T-cell (primary cell): ENCODE results near the gene PDHX. TPM values are rescaled to one million over a fixed set of nuclear protein-coding genes. Genes with fewer than 3 reads are reported as not detected.

ENCODE experiments used
- ATAC-seq, 4 experiments: fragments of 200-7000 bp in 3 of 4; fragments of 150-1000 bp in 1 of 4; cut with Tn5 transposase; replicated peaks in 1 of 4; 1 replicate in 3 of 4; 2 replicates in 1 of 4; pipeline ENCODE4 v1.10.0; 2021; ENCODE audit warnings: moderate library complexity in 3 of 4, mild to moderate bottlenecking in 2 of 4, moderate number of reproducible peaks in 1 of 4
- CTCF ChIA-PET, 2 donors: fragments of 300-600 bp; sonication (Branson Sonifier 250); formaldehyde crosslinking; loops; one replicate each; lab custom pipeline; 2022; ENCODE audit warnings: antibody characterized with exemption in 2 of 2; lab: Charles Lee
- POLR2A ChIA-PET, 2 donors: fragments of 300-600 bp; sonication (Branson Sonifier 250); formaldehyde crosslinking; loops; one replicate each; lab custom pipeline; 2022; ENCODE audit warnings: antibody characterized with exemption in 2 of 2; lab: Charles Lee
- DNase-seq, 35 experiments: peaks; one replicate each; pipeline versions ENCODE4 v3.0.0 to v3.0.0-alpha.2; 2013 to 2023
- H3K27ac ChIP-seq: one replicate; pipeline ENCODE4 v1.5.1; 2013; ENCODE audit warnings: low read length
- H3K27me3 ChIP-seq, 2 experiments: replicated peaks in 1 of 2; 1 replicate in 1 of 2; 2 replicates in 1 of 2; pipeline versions ENCODE4 v1.6.1 to v1.7.0; 2013; ENCODE audit warnings: low read length in 1 of 2, mixed read lengths in 1 of 2; ENCODE audit not compliant: control insufficient read depth in 2 of 2, insufficient read depth in 2 of 2; ENCODE audit errors: extremely low read depth in 1 of 2
- H3K36me3 ChIP-seq, 2 donors: 1 replicate in 1 of 2; 2 replicates in 1 of 2; pipeline versions ENCODE4 v1.6.1 to v1.7.0; 2013; ENCODE audit warnings: low read length in 1 of 2; ENCODE audit not compliant: control insufficient read depth in 2 of 2, insufficient read depth in 1 of 2; ENCODE audit errors: extremely low read depth in 1 of 2
- H3K4me1 ChIP-seq, 2 experiments: 1 replicate in 1 of 2; 2 replicates in 1 of 2; pipeline versions ENCODE4 v1.6.1 to v1.7.0; 2013; ENCODE audit warnings: low read length in 2 of 2, mixed read lengths in 1 of 2; ENCODE audit not compliant: insufficient read depth in 2 of 2, control insufficient read depth in 1 of 2; ENCODE audit errors: extremely low read depth in 1 of 2
- H3K4me3 ChIP-seq, 2 donors: 1 replicate in 1 of 2; 2 replicates in 1 of 2; pipeline versions ENCODE4 v1.5.1 to v1.7.0; 2013; ENCODE audit warnings: mild to moderate bottlenecking in 2 of 2, low read length in 1 of 2, moderate library complexity in 1 of 2; ENCODE audit not compliant: control insufficient read depth in 1 of 2; ENCODE audit errors: extremely low read depth in 1 of 2
- H3K9me3 ChIP-seq: 2 replicates; pipeline ENCODE4 v1.7.0; 2013
- H3K27ac Mint-ChIP-seq, 2 donors: one replicate each; pipeline ENCODE4 v1.8.0; 2020 to 2021; ENCODE audit warnings: mild to moderate bottlenecking in 2 of 2, mixed read lengths in 2 of 2
- H3K27me3 Mint-ChIP-seq, 2 donors: one replicate each; pipeline ENCODE4 v1.8.0; 2021 to 2022; ENCODE audit warnings: mixed read lengths in 2 of 2
- H3K36me3 Mint-ChIP-seq: one replicate; pipeline ENCODE4 v1.8.0; 2021; ENCODE audit warnings: mixed read lengths
- H3K4me1 Mint-ChIP-seq, 3 donors: one replicate each; pipeline ENCODE4 v1.8.0; 2020 to 2022; ENCODE audit warnings: mixed read lengths in 3 of 3, mild to moderate bottlenecking in 1 of 3
- H3K4me3 Mint-ChIP-seq, 3 donors: one replicate each; pipeline ENCODE4 v1.8.0; 2020 to 2022; ENCODE audit warnings: mild to moderate bottlenecking in 3 of 3, mixed read lengths in 3 of 3, moderate library complexity in 3 of 3
- H3K9me3 Mint-ChIP-seq, 3 donors: one replicate each; pipeline ENCODE4 v1.8.0; 2020 to 2022; ENCODE audit warnings: mixed read lengths in 3 of 3
- WGBS: methylation state at CpG from one replicate; pipeline ENCODE4 v1.1.5; 2013; ENCODE audit warnings: missing lambda C conversion rate; ENCODE audit not compliant: insufficient coverage; 5-methylcytosine and 5-hydroxymethylcytosine counted together
- total RNA-seq, 35 experiments: library from RNA in 6 of 35; stranded (reverse) in 6 of 35; fragments of 120-200 nt in 1 of 35; gene quantifications; one replicate each; pipeline versions ENCODE4 v1.2.1 to v1.2.4 and lab custom pipeline; 2013 to 2026

Gene PDHX
- total RNA-seq, 5 donors from 2014 or later (not counting 1 experiment from before 2014, with no cell fraction given) = 21.7 to 36.4 (median 26.1) TPM

DNA sequence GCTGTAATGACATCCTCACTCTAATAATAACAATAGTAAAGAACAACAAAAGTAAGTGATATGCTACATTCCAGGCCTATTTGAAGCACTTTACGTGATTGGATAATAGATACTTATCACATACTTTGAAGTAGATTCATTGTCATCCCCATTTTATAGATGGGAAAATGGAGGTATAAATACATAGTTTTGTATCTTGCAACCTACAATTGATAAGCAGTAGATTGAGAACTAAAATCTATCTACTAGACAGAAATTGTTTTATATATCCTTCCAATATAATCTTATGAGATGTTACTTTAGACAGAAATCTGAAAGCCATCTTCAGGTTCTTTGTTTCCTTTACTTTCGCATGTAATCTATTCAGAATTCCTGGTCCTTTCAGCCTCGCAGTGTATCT is 118.0 kb downstream of the PDHX start:
- Mint-ChIP-seq H3K27me3 (no peaks in the 10 kb centered on the region), H3K36me3 (no peaks in the 10 kb centered on the region), H3K27ac (no peak overlapping the region), H3K4me3 (no peak overlapping the region), H3K4me1 (peaks cover 39 to 74% (median 62%) of the 10 kb centered on the region in 3 donors), H3K9me3 (no peaks in the 10 kb centered on the region)
- POLR2A ChIA-PET = no interaction called here
- peaks cover 15 to 16% of the 10 kb centered on the region in 2 experiments for H3K4me1 ChIP-seq
- H3K27ac ChIP-seq = no peak overlapping the region
- H3K36me3 ChIP-seq = no peaks in the 10 kb centered on the region
- ATAC-seq (no peak), DNase-seq (no peak)
- CTCF ChIA-PET = interaction anchor here in 1 of 2 donors (0.6 kb wide), 1 partner anchor 148 kb away, joined by 3 read pairs; no protein-coding TSS in a partner anchor
- no peaks in the 10 kb centered on the region for H3K27me3 ChIP-seq
- WGBS = no CpG with 5 or more reads among the region's 3 CpGs
- no peak overlapping the region for H3K4me3 ChIP-seq
- no peaks in the 10 kb centered on the region for H3K9me3 ChIP-seq

DNA sequence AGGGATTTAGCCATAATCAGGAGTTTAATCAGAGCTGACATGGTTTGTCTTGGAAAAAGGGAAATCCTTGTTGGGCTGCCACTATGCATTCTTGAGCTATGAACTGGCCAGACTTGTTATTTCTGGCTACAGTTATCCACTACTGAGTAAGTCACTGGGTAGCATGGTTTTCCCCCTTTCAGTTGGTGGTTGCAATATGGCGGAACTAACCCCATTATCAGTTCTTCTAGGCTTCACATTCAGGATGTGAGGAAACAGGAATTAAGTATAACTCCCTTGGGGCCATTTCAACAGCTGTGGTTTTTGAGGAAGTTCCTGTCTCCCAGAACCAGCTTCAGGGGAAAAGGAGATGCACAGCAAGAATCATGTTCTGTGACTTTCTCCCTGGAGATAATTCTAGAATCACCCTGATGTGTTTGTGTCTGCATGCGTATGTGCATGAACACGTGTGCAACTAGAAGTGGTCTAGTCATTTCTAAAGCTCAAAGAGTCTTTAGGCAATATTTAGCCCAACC is 119.5 kb downstream of the PDHX start:
- ChIA-PET POLR2A (interaction anchor here (0.6 to 1.2 kb wide), 2 partner anchors 11 to 22 kb away, joined by 3 read pairs; no protein-coding TSS in a partner anchor), CTCF (interaction anchor here in 1 of 2 donors (0.6 to 0.9 kb wide), 2 partner anchors 35 to 356 kb away, joined by 3 to 4 read pairs; no protein-coding TSS in a partner anchor)
- Histone ChIP-seq H3K27me3 (no peaks in the 10 kb centered on the region), H3K4me3 (no peak overlapping the region), H3K27ac (no peak overlapping the region), H3K4me1 (peaks cover 10 to 20% of the 10 kb centered on the region in 2 experiments), H3K36me3 (no peaks in the 10 kb centered on the region), H3K9me3 (no peaks in the 10 kb centered on the region)
- WGBS = 100% methylated on average over 1 of the region's 3 CpGs
- Mint-ChIP-seq H3K9me3 (no peaks in the 10 kb centered on the region), H3K4me3 (no peak overlapping the region), H3K27me3 (no peaks in the 10 kb centered on the region), H3K4me1 (peaks cover 38 to 74% (median 61%) of the 10 kb centered on the region in 3 donors), H3K27ac (no peak overlapping the region), H3K36me3 (no peaks in the 10 kb centered on the region)
- DNase-seq (no peak), ATAC-seq (no peak)

DNA sequence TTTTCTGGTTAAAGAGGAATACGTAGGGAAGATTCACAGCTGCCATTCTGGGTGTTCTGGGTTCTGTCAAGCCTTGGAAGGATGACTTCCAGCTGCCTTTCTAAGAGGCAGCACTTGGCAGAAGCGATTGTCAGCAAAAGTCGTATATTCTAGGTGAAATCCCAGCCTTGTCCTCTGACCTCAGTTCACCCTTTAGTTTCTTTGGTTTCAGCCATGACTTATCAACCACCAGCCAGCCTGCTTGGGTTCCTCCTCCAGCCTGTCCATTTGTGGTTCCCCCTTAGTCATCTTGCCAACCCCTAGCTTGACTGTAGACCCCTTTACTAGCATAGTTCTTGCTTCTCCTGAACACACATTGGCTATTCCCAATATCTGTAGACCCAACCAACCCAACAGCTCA is 120.2 kb downstream of the PDHX start:
- peaks cover 41 to 74% (median 60%) of the 10 kb centered on the region in 3 donors for H3K4me1 Mint-ChIP-seq

DNA sequence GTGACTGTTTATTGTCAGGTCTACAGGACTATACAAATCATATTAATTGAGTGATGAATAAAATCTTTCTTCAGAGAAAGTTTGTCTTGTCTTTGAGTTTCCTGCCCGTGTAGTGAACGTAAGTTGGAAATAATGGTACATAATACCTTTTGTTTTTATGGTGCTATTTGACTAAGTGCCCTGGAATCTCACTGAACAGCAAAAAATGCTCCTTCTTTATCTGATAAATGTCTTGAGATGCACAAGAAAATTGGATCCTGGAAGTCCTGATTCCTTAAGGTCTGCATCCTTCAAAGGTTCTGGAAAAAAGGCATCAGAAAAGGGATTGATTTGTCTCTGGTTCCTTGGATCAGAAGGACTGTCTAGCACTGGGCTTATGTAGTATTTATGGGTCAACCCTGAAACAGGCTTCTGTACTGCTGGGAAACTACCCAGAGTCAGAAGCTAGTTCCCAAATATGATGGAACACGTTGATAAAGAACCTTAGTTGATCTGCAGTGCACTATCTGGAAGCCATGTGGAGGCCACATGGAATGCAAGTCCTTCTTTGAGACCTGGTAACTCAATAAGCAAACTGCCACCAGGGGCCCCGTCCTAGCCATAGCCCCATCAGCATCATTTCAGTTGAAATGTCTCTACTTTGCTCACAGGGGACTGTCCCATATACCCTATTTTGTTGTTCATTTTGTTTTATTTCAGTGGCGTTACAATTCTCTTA is 122.0 kb downstream of the PDHX start:
- ATAC-seq (no peak), DNase-seq (no peak)
- Histone ChIP-seq H3K27me3 (no peaks in the 10 kb centered on the region), H3K9me3 (no peaks in the 10 kb centered on the region), H3K27ac (no peak overlapping the region), H3K4me1 (peaks cover 13 to 43% of the 10 kb centered on the region in 2 experiments), H3K4me3 (no peak overlapping the region), H3K36me3 (no peaks in the 10 kb centered on the region)
- Mint-ChIP-seq H3K9me3 (no peaks in the 10 kb centered on the region), H3K4me1 (peaks cover 45 to 76% (median 64%) of the 10 kb centered on the region in 3 donors), H3K27me3 (no peaks in the 10 kb centered on the region), H3K36me3 (no peaks in the 10 kb centered on the region), H3K27ac (peak overlapping the region; percentile 8 to 14), H3K4me3 (no peak overlapping the region)
- CTCF ChIA-PET = no interaction called here
- WGBS = 100% methylated on average over 1 of the region's 5 CpGs
- POLR2A ChIA-PET = interaction anchor here (0.6 to 1.0 kb wide), 2 partner anchors 24 to 25 kb away, joined by 3 to 4 read pairs; no protein-coding TSS in a partner anchor

More for the DNA sequence above, 120.2 kb downstream of the PDHX start:
- peak overlapping the region in 1 of 2 donors; percentile 8 for H3K27ac Mint-ChIP-seq
- DNase-seq (no peak), ATAC-seq (no peak)
- CTCF ChIA-PET = no interaction called here
- POLR2A ChIA-PET = interaction anchor here (0.6 to 1.2 kb wide), 2 partner anchors 11 to 332 kb away, joined by 3 read pairs; no protein-coding TSS in a partner anchor
- no peaks in the 10 kb centered on the region for H3K9me3 ChIP-seq
- no peaks in the 10 kb centered on the region for H3K36me3 ChIP-seq
- no peaks in the 10 kb centered on the region for H3K36me3 Mint-ChIP-seq
- no peaks in the 10 kb centered on the region for H3K27me3 ChIP-seq
- no peak overlapping the region for H3K27ac ChIP-seq
- H3K4me3 Mint-ChIP-seq = no peak overlapping the region
- WGBS = 74% methylated on average over 3 of the region's 3 CpGs
- no peaks in the 10 kb centered on the region for H3K27me3 Mint-ChIP-seq
- H3K4me3 ChIP-seq = no peak overlapping the region
- peaks cover 10 to 27% of the 10 kb centered on the region in 2 experiments for H3K4me1 ChIP-seq
- no peaks in the 10 kb centered on the region for H3K9me3 Mint-ChIP-seq

DNA sequence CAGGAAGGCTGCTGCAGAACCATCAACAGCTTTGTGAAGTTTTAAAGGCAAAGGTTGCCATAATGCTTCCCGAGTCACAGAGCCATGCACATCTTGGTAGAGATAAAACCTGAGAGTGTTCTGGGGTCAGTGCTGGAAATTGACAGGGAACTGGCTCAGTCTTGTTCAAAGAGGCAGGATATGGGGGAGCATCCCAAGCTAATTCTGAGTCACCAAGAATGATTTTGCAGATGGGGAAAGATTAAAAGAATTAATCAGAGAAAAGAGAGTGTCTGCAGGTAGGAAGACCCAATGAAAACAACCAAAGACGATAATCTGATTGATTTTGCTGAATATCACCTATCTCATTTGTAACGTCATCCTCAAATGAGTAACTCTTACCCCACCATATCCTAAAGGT is 122.7 kb downstream of the PDHX start:
- peaks cover 43 to 75% (median 62%) of the 10 kb centered on the region in 3 donors for H3K4me1 Mint-ChIP-seq
- ATAC-seq = no peak
- no peaks in the 10 kb centered on the region for H3K9me3 ChIP-seq

DNA sequence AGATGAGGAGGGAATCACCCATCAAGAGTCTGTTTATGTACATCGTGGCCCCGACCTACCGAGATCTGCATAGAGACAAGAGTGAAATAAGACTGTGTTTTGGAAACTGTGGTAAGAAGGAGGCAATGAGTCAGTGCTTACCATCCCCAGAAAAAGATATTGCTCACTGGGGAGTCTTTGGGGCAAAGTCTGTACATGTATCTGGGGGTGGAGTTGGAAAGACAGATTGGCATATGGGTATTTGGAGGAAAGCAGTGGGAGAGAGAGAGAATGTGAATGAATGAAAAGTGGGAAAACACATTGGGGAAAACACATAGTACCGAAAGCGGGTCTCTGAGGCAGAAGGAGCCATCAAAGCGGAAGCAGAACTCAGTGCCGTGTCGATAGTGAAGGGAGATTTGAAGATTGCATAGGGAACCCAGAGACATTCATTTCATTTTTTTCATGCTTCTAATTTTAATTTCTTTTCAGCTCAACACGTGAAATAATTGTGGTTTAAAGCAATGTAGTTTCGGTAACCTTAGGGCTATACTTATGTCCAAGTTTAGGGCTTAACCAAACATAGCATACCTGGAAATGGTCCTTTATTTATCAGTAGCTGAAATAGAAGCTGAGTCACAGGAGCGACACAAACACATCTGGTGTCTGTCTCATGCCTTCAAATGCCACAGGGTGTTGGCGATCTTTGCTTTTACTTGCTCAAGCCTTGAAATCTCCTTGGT is 124.0 kb downstream of the PDHX start:
- Histone ChIP-seq H3K36me3 (no peaks in the 10 kb centered on the region), H3K9me3 (no peaks in the 10 kb centered on the region), H3K4me1 (peaks cover 27 to 58% of the 10 kb centered on the region in 2 experiments), H3K4me3 (peak overlapping the region; percentile 51 to 53), H3K27me3 (no peaks in the 10 kb centered on the region), H3K27ac (peak overlapping the region; percentile 97)
- Mint-ChIP-seq H3K36me3 (no peaks in the 10 kb centered on the region), H3K4me1 (peaks cover 54 to 82% (median 69%) of the 10 kb centered on the region in 3 donors), H3K4me3 (peak overlapping the region; percentile 78 to 86 (median 80)), H3K9me3 (no peaks in the 10 kb centered on the region), H3K27ac (peak overlapping the region; percentile 95 to 99), H3K27me3 (no peaks in the 10 kb centered on the region)
- peak in 33 of 35 experiments; percentile 36 to 85 (median 50) for DNase-seq
- 6% methylated on average over 6 of the region's 12 CpGs for WGBS
- POLR2A ChIA-PET = interaction anchor here (0.5 to 6.0 kb wide), 23 partner anchors 10 to 904 kb away, joined by 3 to 72 read pairs (median 4); partner anchors contain the start of gene CD44 (in 1 of the 2)
- CTCF ChIA-PET = interaction anchor here (0.7 to 1.9 kb wide), 12 partner anchors 8 to 265 kb away, joined by 3 to 6 read pairs (median 3); no protein-coding TSS in a partner anchor
- ATAC-seq = peak; percentile 86 to 89 (median 88)

More for the DNA sequence above, 122.7 kb downstream of the PDHX start:
- H3K27ac ChIP-seq = peak overlapping the region; percentile 97
- H3K36me3 ChIP-seq = no peaks in the 10 kb centered on the region
- Mint-ChIP-seq H3K27me3 (no peaks in the 10 kb centered on the region), H3K4me3 (no peak overlapping the region), H3K36me3 (no peaks in the 10 kb centered on the region), H3K27ac (peak overlapping the region; percentile 77 to 80), H3K9me3 (no peaks in the 10 kb centered on the region)
- POLR2A ChIA-PET = interaction anchor here in 1 of 2 donors (0.7 to 1.0 kb wide), 2 partner anchors 26 to 40 kb away, joined by 3 read pairs; no protein-coding TSS in a partner anchor
- no peak for DNase-seq
- 100% methylated on average over 1 of the region's 3 CpGs for WGBS
- no peaks in the 10 kb centered on the region for H3K27me3 ChIP-seq
- CTCF ChIA-PET = no interaction called here
- peaks cover 16 to 49% of the 10 kb centered on the region in 2 experiments for H3K4me1 ChIP-seq
- no peak overlapping the region for H3K4me3 ChIP-seq
